GM18505 (cell line): ENCODE measurements around the gene FNDC3A.
"Not testable (repeated sequence)": the region's sequence is repeated elsewhere in the genome, so short reads cannot be mapped to it uniquely, and the experiment has no call there.

Source experiments
- ATAC-seq: cut with Tn5 transposase; IDR thresholded peaks from one replicate; pipeline ENCODE4 v1.9.1; 2021; ENCODE audit not compliant: unreplicated experiment
- POLR2A ChIP-seq: IDR thresholded peaks from 4 replicates; pipeline ENCODE4 v1.6.1; 2011; ENCODE audit warnings: borderline replicate concordance; ENCODE audit not compliant: insufficient read depth, insufficient read length; ENCODE audit errors: extremely low read depth

FNDC3A gene

GRCh38 chr13:49062297-49062896, 86.7 kb downstream of the FNDC3A start:
- TF ChIP-seq POLR2A: no peak

GRCh38 chr13:49063011-49063410, 87.3 kb downstream of the FNDC3A start:
- ATAC-seq: no peak
- TF ChIP-seq POLR2A: no peak

More at GRCh38 chr13:49062297-49062896, 86.7 kb downstream of the FNDC3A start:
- no peak for ATAC-seq

DNA sequence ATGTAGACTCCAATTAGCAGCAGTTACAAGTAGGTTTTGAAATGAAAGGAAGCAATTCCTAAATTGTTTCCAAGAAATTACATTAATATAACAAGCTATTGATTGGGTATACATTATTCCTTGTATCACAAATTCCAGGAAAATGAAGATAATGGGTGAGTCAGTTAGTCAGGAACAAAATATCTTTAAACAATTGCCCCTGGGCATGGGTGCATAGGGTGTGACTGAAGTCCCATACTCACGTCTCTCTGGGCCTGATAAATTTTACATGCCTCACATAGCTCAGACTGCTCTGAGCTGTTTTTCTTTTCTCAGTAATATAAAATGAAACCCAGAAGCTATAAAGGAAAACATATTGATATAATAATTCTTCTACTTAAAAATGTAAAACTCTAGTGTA, 87.8 kb downstream of the FNDC3A start:
- ATAC-seq: no peak
- no peak for TF ChIP-seq POLR2A

DNA sequence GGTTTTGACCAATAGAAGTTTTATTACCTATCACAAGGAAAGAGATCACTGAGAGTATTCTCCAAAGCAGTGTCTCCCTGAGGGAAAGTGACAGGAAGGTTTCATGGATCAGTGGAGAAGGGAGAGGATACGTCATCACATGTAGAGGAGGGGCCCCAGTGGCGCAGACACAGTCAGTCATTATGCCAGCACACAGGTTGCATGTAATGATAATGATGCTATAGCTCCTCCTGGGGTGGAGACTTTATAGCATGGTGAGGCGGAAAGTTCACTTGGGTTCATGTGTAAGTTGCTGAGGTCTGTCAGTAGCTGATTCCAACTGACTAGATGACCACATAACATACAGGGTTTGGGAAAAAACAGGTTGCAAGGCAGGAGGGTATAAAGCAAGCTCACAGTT, 88.8 kb downstream of the FNDC3A start:
- no peak for TF ChIP-seq POLR2A
- ATAC-seq: no peak

DNA sequence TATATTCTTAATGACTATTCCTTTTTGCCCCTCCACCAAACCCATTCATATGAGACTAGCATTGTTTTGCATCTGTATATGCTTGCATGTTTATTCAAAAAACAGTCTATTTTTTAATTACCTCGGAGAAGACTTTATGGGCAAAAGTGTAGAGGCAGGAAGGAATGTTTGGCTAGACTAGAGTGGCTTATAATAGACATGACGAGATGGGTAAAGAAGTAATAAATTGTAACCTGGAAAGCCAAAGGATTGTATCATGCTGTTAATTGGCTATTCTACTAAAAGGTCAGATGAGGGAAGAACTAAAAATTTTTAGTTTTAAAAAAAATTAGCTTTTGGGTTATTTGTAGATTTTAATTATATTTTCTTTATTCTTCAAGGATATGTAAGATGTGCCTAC, 91.1 kb downstream of the FNDC3A start:
- no peak for ATAC-seq
- TF ChIP-seq POLR2A: no peak

DNA sequence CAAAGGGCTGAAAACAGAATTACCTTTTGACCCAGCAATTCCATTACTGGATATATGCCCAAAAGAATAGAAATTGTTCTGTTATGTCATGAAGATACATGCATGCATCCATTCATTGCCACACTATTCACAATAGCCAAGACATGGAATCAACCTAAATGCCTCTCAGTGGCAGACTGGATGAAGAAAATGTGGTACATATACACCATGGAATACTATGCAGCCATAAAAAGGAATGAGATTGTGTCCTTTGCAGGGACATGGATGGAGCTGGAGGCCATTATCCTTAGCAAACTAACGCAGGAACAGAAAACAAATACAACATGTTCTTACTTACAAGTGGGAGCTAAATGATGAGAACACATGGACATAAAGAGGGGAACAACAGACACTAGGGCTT, 92.8 kb downstream of the FNDC3A start:
- not testable (repeated sequence) for ATAC-seq

GRCh38 chr13:49070021-49070420, 94.3 kb downstream of the FNDC3A start:
- ATAC-seq: not testable (repeated sequence)

- ATAC-seq: no peak
- no peak for TF ChIP-seq POLR2A
Measured at GRCh38 chr13:49071341-49071937, 95.7 kb downstream of the FNDC3A start.

DNA sequence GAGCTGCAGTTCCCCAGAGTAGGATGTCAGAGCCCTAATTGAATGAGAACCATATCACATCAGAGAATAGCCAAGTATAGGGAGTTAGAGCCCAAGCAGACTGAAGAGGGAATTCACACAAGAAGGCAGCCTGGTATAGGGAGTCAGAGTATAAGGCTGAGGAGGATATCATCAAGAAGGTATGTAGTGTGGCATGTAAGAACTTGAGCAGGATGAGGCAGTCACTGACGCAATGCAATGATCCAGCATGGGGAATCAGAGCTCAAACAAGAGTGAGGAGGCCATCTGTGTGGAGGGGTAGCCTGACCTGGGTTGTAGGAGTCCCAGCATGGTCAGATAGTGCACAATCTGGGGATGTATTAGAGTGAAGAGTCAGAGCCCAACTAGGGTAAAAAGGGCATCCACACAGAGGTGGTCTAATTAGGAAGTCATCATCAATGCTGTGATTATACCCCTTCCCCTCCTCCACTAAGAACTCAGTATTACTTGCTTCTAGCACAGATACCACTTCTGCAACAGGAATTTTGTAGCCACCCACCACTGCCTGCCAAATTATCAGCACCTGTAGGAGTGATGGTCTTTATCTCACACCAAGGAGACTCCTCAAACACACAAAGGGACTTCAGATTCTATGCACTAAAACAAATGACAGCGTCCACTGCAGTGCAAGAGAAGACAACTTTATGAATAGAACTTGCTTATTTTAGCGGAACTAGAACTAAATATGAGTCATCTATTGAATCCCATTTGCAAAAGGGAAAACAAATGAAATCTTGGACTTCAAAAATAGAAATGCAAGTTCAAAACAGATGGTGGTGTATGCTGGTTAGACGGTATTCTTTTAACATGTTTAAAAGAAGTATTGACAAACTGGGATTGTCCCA, 107.2 kb downstream of the FNDC3A start:
- ATAC-seq: peak; percentile 77

GRCh38 chr13:49084961-49085360, 109.2 kb downstream of the FNDC3A start:
- no peak for TF ChIP-seq POLR2A
- no peak for ATAC-seq

More for the DNA sequence above, 107.2 kb downstream of the FNDC3A start:
- no peak for TF ChIP-seq POLR2A

- no peak for TF ChIP-seq POLR2A
- no peak for ATAC-seq
Measured at GRCh38 chr13:49086722-49087121, 111.0 kb downstream of the FNDC3A start.

DNA sequence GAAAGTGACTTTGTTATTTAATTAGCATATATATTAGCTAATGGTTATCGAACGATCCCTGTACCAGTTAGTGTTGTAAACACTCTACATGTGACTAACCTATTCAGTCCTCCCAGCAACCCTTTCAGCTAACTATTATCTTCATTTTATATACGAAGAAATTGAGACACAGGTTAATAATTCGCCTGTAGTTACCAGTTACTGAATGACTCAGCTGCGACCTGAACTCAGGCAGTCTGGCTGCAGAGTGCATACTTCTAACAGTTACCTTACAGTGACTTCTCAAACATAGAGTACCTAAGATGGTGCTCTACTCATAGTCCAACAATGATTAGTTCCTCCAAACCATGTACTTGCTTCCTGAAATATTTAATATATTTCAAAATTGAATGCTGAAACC, 117.7 kb downstream of the FNDC3A start:
- no peak for TF ChIP-seq POLR2A

GRCh38 chr13:49097374-49097773, 121.7 kb downstream of the FNDC3A start:
- TF ChIP-seq POLR2A: no peak
- ATAC-seq: no peak

More for the DNA sequence above, 117.7 kb downstream of the FNDC3A start:
- ATAC-seq: no peak

GRCh38 chr13:49098198-49098597, 122.5 kb downstream of the FNDC3A start:
- no peak for ATAC-seq
- no peak for TF ChIP-seq POLR2A

GRCh38 chr13:49098771-49099512, 123.2 kb downstream of the FNDC3A start:
- TF ChIP-seq POLR2A: no peak
- no peak for ATAC-seq
